Measurements from ENCODE around the gene EXPH5. TPM values are rescaled to one million over a fixed set of nuclear protein-coding genes. Genes with fewer than 3 reads are reported as not detected.
A peak's percentile ranks its signal among the peaks of the same experiment; 100 is the strongest.

Gene EXPH5
- total RNA-seq, 1 experiment from 2014 or later: 18.3 TPM

DNA sequence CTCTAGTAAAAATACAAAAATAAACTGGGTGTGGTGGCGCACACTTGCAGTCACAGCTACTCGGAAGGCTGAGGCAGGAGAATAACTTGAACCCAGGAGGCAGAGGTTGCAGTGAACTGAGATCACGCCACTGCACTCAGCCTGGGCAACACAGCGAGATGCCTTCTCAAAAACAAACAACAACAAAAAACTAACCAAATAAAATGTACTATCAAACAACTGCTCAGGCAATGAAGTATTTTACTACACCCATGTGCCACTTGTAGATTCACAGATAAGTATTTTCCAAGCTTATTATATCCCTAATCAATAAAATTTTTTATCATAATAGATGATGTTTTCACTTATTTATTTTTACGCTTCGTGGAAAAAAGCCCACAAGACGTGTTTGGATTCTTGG lies 127.2 kb downstream of the EXPH5 start:
- H3K4me3 ChIP-seq (replicated peaks in 1 of 2; ENCODE audit: low read depth in 1 of 2, low read length in 2 of 2): peak overlapping the region; percentile 60 to 88
- no peaks in the 10 kb centered on the region for H3K9me2 ChIP-seq (ENCODE audit: insufficient read depth)
- H3K9ac ChIP-seq (ENCODE audit: low read length): peak overlapping the region; percentile 87
- ATAC-seq (no peak), DNase-seq (ENCODE audit: low read depth, low spot score) (no peak)
- no peaks in the 10 kb centered on the region for H3K79me2 ChIP-seq (ENCODE audit: insufficient read depth, low read length)
- H2AFZ ChIP-seq (ENCODE audit: low read depth, low read length, poor library complexity, severe bottlenecking): no peak overlapping the region
- RAD21 ChIA-PET (ENCODE audit: low non-redundant PET in 1 of 2, low total read pairs in 2 of 2, uncharacterized antibody in 2 of 2, unreplicated experiment in 2 of 2): no interaction called here
- CTCF ChIA-PET: no interaction called here
- no TSS peak for BruUV-seq (replicated peaks)
- intact Hi-C loops (cut with micrococcal nuclease): loop anchor here (2.0 kb wide), 1 partner anchor 30 kb away; no protein-coding TSS in a partner anchor
- no peaks in the 10 kb centered on the region for H3K9me3 ChIP-seq (ENCODE audit: control insufficient read depth in 1 of 2, insufficient read depth in 1 of 2, low read depth in 1 of 2, low read length in 2 of 2)
- no peaks in the 10 kb centered on the region for H3K27me3 ChIP-seq (ENCODE audit: insufficient read depth, low read length)
- no peaks in the 10 kb centered on the region for H3K36me3 ChIP-seq (ENCODE audit: control insufficient read depth in 1 of 2, insufficient read depth in 2 of 2, low read length in 2 of 2)
- peak overlapping the region; percentile 85 for H3K4me2 ChIP-seq (ENCODE audit: low read length)
- no peak for TF ChIP-seq FOSL1 (IDR thresholded peaks at IDR 0.05; ENCODE audit: low read depth)
- TF ChIP-seq, protein P1, sequence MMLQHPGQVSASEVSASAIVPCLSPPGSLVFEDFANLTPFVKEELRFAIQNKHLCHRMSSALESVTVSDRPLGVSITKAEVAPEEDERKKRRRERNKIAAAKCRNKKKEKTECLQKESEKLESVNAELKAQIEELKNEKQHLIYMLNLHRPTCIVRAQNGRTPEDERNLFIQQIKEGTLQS (IDR thresholded peaks at IDR 0.05): no peak
- TF ChIP-seq SIN3A (IDR thresholded peaks at IDR 0.05; ENCODE audit: low read depth): no peak
- no peak for TF ChIP-seq ZFX (IDR thresholded peaks at IDR 0.05)
- TF ChIP-seq, protein P2, sequence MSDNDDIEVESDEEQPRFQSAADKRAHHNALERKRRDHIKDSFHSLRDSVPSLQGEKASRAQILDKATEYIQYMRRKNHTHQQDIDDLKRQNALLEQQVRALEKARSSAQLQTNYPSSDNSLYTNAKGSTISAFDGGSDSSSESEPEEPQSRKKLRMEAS (IDR thresholded peaks at IDR 0.05): no peak
- TF ChIP-seq JUND (IDR thresholded peaks at IDR 0.05): no peak
- TF ChIP-seq CEBPB (IDR thresholded peaks at IDR 0.05; ENCODE audit: low read depth): no peak
- TF ChIP-seq SRF (IDR thresholded peaks at IDR 0.05; ENCODE audit: low read depth): no peak
- peak overlapping the region; percentile 86; the same call in 1 of the 2 replicates for H3K27ac ChIP-seq (ENCODE audit: low read depth, low read length)
- POLR2A ChIA-PET: no interaction called here
- peaks cover 5 to 14% of the 10 kb centered on the region in 2 experiments; a peak in 3 of 4 replicates for H3K4me1 ChIP-seq (ENCODE audit: control insufficient read depth in 1 of 2, insufficient read depth in 2 of 2, low read length in 2 of 2)
- H4K20me1 ChIP-seq (ENCODE audit: insufficient read depth): no peaks in the 10 kb centered on the region

Other genes with a start within 250 kb of the EXPH5 start
- 1.3 TPM for gene C11orf65, start 126.2 kb downstream of the EXPH5 start, total RNA-seq (2021; ENCODE audit: unreplicated experiment)
- gene POGLUT3, start 95.4 kb downstream of the EXPH5 start, total RNA-seq (2021; ENCODE audit: unreplicated experiment): 22.0 TPM
- gene DDX10, start 71.3 kb upstream of the EXPH5 start, total RNA-seq (2021; ENCODE audit: unreplicated experiment): 66.5 TPM

Measured in HCT116 (cell line).